Endothelial cell (in vitro differentiated cells): ENCODE measurements around the gene CCDC106. TPM values are rescaled to one million over a fixed set of nuclear protein-coding genes. Genes with fewer than 3 reads are reported as not detected.

Experiments
- DNase-seq: peaks from one replicate; pipeline ENCODE4 v3.0.0; 2021; ENCODE audit warnings: low spot score
- H3K27ac Mint-ChIP-seq: one replicate; pipeline ENCODE4 v1.8.0; 2021; ENCODE audit warnings: mixed read lengths, inconsistent platforms; ENCODE audit not compliant: unreplicated experiment
- H3K27me3 Mint-ChIP-seq: one replicate; pipeline ENCODE4 v1.8.0; 2021; ENCODE audit warnings: mild to moderate bottlenecking, moderate library complexity, mixed read lengths, inconsistent platforms; ENCODE audit not compliant: unreplicated experiment
- H3K36me3 Mint-ChIP-seq: one replicate; pipeline ENCODE4 v1.8.0; 2021; ENCODE audit warnings: mild to moderate bottlenecking, low read depth, mixed read lengths, inconsistent platforms; ENCODE audit not compliant: unreplicated experiment
- H3K4me1 Mint-ChIP-seq: one replicate; pipeline ENCODE4 v1.8.0; 2021; ENCODE audit warnings: mild to moderate bottlenecking, mixed read lengths, inconsistent platforms; ENCODE audit not compliant: unreplicated experiment
- H3K4me3 Mint-ChIP-seq: one replicate; pipeline ENCODE4 v1.8.0; 2021; ENCODE audit warnings: mild to moderate bottlenecking, mixed read lengths, inconsistent platforms; ENCODE audit not compliant: unreplicated experiment
- H3K9me3 Mint-ChIP-seq: one replicate; pipeline ENCODE4 v1.8.0; 2021; ENCODE audit warnings: mixed read lengths, inconsistent platforms; ENCODE audit not compliant: unreplicated experiment
- total RNA-seq: library from RNA; stranded (reverse); fragmentation: NEBNext Ultra II Directional; extraction: Animal tissue kit (Norgen Biotek cat#: 25700); gene quantifications from one replicate; pipeline ENCODE4 v1.2.1, GENCODE V29; 2021; ENCODE audit not compliant: unreplicated experiment
- TF ChIP-seq, protein P1 (sequence below): fragments of 200-600 bp; sonication (generic); IDR thresholded peaks from one replicate; pipeline ENCODE4 v1.5.0; 2021; ENCODE audit warnings: antibody characterized with exemption; ENCODE audit not compliant: unreplicated experiment

The CCDC106 gene
- total RNA-seq, 1 donor from 2014 or later, result 20.1 TPM

GRCh38 chr19:55648585-55649267, 714 bp downstream of the CCDC106 start:
- Mint-ChIP-seq H3K4me3 (peak overlapping the region; percentile 88), H3K9me3 (no peaks in the 10 kb centered on the region), H3K4me1 (peaks cover 15% of the 10 kb centered on the region), H3K27ac (no peak overlapping the region), H3K27me3 (peaks cover 32% of the 10 kb centered on the region), H3K36me3 (peaks cover 12% of the 10 kb centered on the region)
- DNase-seq, result no peak
- TF ChIP-seq, protein P1, sequence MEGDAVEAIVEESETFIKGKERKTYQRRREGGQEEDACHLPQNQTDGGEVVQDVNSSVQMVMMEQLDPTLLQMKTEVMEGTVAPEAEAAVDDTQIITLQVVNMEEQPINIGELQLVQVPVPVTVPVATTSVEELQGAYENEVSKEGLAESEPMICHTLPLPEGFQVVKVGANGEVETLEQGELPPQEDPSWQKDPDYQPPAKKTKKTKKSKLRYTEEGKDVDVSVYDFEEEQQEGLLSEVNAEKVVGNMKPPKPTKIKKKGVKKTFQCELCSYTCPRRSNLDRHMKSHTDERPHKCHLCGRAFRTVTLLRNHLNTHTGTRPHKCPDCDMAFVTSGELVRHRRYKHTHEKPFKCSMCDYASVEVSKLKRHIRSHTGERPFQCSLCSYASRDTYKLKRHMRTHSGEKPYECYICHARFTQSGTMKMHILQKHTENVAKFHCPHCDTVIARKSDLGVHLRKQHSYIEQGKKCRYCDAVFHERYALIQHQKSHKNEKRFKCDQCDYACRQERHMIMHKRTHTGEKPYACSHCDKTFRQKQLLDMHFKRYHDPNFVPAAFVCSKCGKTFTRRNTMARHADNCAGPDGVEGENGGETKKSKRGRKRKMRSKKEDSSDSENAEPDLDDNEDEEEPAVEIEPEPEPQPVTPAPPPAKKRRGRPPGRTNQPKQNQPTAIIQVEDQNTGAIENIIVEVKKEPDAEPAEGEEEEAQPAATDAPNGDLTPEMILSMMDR, result no peak

DNA sequence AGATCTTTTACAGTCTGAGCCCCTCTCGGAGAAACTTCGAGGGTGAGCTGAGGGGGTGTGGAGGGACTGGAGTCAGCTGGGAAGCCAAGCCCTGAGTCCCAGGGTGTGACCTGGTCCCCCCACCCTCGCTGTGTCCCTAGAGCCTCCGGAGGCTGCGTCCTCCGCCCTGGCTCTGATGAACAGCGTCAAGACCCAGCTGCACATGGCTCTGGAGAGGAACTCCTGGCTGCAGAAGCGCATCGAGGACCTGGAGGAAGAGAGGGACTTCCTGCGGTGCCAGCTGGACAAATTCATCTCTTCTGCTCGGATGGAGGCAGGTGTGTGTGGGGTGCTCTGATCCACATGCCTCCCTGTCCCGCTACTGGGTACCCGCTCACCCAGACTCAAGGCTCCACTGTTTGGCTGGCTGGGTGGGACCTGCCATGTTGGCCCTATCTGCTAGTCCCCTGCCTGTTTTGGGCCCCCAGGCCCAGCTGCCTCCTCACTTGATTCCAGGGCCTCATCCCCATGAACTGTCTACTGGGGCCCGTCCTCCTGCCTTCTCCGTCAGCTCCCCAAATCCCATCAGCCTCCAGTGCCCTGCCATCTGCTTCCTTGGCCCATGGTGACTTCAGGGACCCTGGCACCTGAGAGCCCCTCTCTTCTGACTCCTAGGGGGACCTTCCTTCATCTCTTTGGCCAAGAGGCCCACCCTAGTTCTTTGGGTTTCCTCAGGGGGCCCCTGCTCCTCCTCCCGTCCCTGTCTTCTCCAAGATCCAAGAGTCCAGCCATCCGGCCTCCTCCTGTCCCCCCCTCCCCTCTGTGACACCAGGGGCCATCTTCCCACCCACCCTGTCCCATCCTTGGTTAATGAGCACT, 1.5 kb downstream of the CCDC106 start:
- H3K36me3 Mint-ChIP-seq, result peaks cover 15% of the 10 kb centered on the region
- peak overlapping the region; percentile 42 for H3K27ac Mint-ChIP-seq
- no peaks in the 10 kb centered on the region for H3K9me3 Mint-ChIP-seq

GRCh38 chr19:55650126-55650557, 2.1 kb downstream of the CCDC106 start:
- Mint-ChIP-seq H3K27me3 (peaks cover 37% of the 10 kb centered on the region), H3K4me3 (peak overlapping the region; percentile 44)

More for the DNA sequence above, 1.5 kb downstream of the CCDC106 start:
- peaks cover 20% of the 10 kb centered on the region for H3K4me1 Mint-ChIP-seq
- H3K27me3 Mint-ChIP-seq, result peaks cover 36% of the 10 kb centered on the region
- DNase-seq, result no peak
- peak overlapping the region; percentile 88 for H3K4me3 Mint-ChIP-seq
- TF ChIP-seq, protein P1, result no peak

GRCh38 chr19:55650602-55651230, 2.7 kb downstream of the CCDC106 start:
- no peak overlapping the region for H3K27ac Mint-ChIP-seq
- no peak for DNase-seq
- H3K9me3 Mint-ChIP-seq, result no peaks in the 10 kb centered on the region
- H3K4me1 Mint-ChIP-seq, result peaks cover 21% of the 10 kb centered on the region
- H3K36me3 Mint-ChIP-seq, result peaks cover 14% of the 10 kb centered on the region
- peak overlapping the region; percentile 51 for H3K4me3 Mint-ChIP-seq
- TF ChIP-seq, protein P1, result no peak
- peaks cover 36% of the 10 kb centered on the region for H3K27me3 Mint-ChIP-seq

More at GRCh38 chr19:55650126-55650557, 2.1 kb downstream of the CCDC106 start:
- TF ChIP-seq, protein P1, result no peak
- Mint-ChIP-seq H3K27ac (peak overlapping the region; percentile 42), H3K9me3 (no peaks in the 10 kb centered on the region), H3K4me1 (peaks cover 21% of the 10 kb centered on the region), H3K36me3 (peaks cover 16% of the 10 kb centered on the region)
- DNase-seq, result no peak
